Prostate gland (tissue), 2 donors: ENCODE measurements around the gene SMTN. TPM values are rescaled to one million over a fixed set of nuclear protein-coding genes. Genes with fewer than 3 reads are reported as not detected.
A peak's percentile ranks its signal among the peaks of the same experiment; 100 is the strongest.

Experiments used
- DNase-seq: peaks from one replicate; pipeline ENCODE4 v3.0.0-alpha.2; 2019; ENCODE audit warnings: low spot score
- H3K27ac ChIP-seq, 2 donors: fragments of 200-600 bp; sonication (generic); 2 replicates each; pipeline ENCODE4 v1.5.1; 2017 to 2019
- H3K27me3 ChIP-seq: fragments of 200-600 bp; sonication (generic); replicated peaks from 2 replicates; pipeline ENCODE4 v1.5.1; 2019; ENCODE audit not compliant: insufficient read depth
- H3K36me3 ChIP-seq, 2 donors: fragments of 200-600 bp; sonication (generic); 1 replicate in 1 of 2; 2 replicates in 1 of 2; pipeline versions ENCODE4 v1.5.1 to v1.8.1; 2017 to 2019
- H3K4me1 ChIP-seq: fragments of 200-600 bp; sonication (generic); replicated peaks from 2 replicates; pipeline ENCODE4 v1.5.1; 2019
- H3K4me3 ChIP-seq, 2 donors: fragments of 200-600 bp; sonication (generic); 2 replicates each; pipeline ENCODE4 v1.5.1; 2017 to 2019
- H3K9me3 ChIP-seq: fragments of 200-600 bp; sonication (generic); 2 replicates; pipeline ENCODE4 v1.5.1; 2017
- CTCF ChIP-seq, 4 experiments: fragments of 200-600 bp in 2 of 4; fragments of 450-650 bp in 2 of 4; sonication (generic) in 2 of 4; IDR thresholded peaks; 1 replicate in 3 of 4; 2 replicates in 1 of 4; pipeline ENCODE4 v1.5.1; 2016 to 2019; ENCODE audit warnings: antibody characterized with exemption in 4 of 4, mild to moderate bottlenecking in 2 of 4, moderate library complexity in 2 of 4
- POLR2A ChIP-seq: fragments of 450-650 bp; IDR thresholded peaks from one replicate; pipeline ENCODE4 v1.6.1; 2016; ENCODE audit warnings: antibody characterized with exemption, mild to moderate bottlenecking
- POLR2AphosphoS5 ChIP-seq: sonication (generic); formaldehyde crosslinking; IDR thresholded peaks from one replicate; pipeline ENCODE4 v1.6.1; 2017; ENCODE audit warnings: antibody characterized with exemption
- WGBS: methylation state at CpG from one replicate; pipeline ENCODE4 v1.1.5; 2018; 5-methylcytosine and 5-hydroxymethylcytosine counted together
- intact Hi-C: fragments of 100-400 bp; cut with DNase I; formaldehyde crosslinking; loops from one replicate; pipeline ENCODE4 v1.14.2; 2022
- total RNA-seq, 2 donors: library from RNA; depleted of rRNA; stranded (reverse); fragments of >200 nt; gene quantifications; one replicate each; pipeline ENCODE4 v1.1.0, GENCODE V29; 2016

SMTN gene
- total RNA-seq, 2 donors from 2014 or later: 200 to 209 TPM

DNA sequence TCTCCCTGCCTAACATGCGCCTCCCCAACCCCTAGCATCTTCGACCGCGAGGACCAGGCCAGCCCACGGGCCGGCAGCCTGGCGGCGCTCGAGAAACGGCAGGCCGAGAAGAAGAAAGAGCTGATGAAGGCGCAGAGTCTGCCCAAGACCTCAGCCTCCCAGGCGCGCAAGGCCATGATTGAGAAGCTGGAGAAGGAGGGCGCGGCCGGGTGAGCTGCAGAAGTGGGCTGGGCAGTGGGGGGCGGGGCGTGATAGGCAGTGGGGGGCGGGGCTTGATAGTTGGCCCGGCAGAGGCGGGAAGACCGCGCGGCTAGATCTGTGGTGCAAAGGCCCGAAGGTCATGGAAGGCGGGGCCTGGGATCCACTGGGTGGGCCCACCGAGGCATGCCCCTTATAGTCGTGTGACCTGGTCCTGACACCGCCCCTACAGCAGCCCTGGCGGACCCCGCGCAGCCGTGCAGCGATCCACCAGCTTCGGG, 17.6 kb downstream of the SMTN start:
- 68% methylated on average over 34 of the region's 36 CpGs for WGBS
- H3K9me3 ChIP-seq: no peaks in the 10 kb centered on the region
- TF ChIP-seq POLR2AphosphoS5 (no peak), POLR2A (no peak), CTCF (IDR thresholded peaks at IDR 0.05) (no peak)
- peaks cover 0 to 25% of the 10 kb centered on the region in 2 donors for H3K36me3 ChIP-seq
- H3K4me3 ChIP-seq: no peak overlapping the region
- H3K27ac ChIP-seq: peak overlapping the region; percentile 25 to 33
- DNase-seq: no peak
- H3K4me1 ChIP-seq: no peaks in the 10 kb centered on the region
- no peaks in the 10 kb centered on the region for H3K27me3 ChIP-seq
- intact Hi-C loops: no loop called here

- DNase-seq: no peak
- Histone ChIP-seq H3K4me1 (no peaks in the 10 kb centered on the region), H3K9me3 (no peaks in the 10 kb centered on the region), H3K27me3 (no peaks in the 10 kb centered on the region), H3K4me3 (no peak overlapping the region), H3K27ac (peak overlapping the region; percentile 25 to 33), H3K36me3 (peaks cover 0 to 25% of the 10 kb centered on the region in 2 donors)
- WGBS: 73% methylated on average over 6 of the region's 6 CpGs
- TF ChIP-seq CTCF (IDR thresholded peaks at IDR 0.05) (no peak), POLR2AphosphoS5 (no peak), POLR2A (no peak)
- intact Hi-C loops: no loop called here
These were observed 18.3 kb downstream of the SMTN start for GRCh38 chr22:31099386-31099785.

- no peaks in the 10 kb centered on the region for H3K27me3 ChIP-seq
- no peaks in the 10 kb centered on the region for H3K9me3 ChIP-seq
- intact Hi-C loops: no loop called here
- no peak for DNase-seq
- WGBS: 92% methylated on average over 34 of the region's 34 CpGs
- H3K36me3 ChIP-seq: peaks cover 0 to 25% of the 10 kb centered on the region in 2 donors
- no peaks in the 10 kb centered on the region for H3K4me1 ChIP-seq
- peak overlapping the region in 1 of 2 donors; percentile 33 for H3K27ac ChIP-seq
- no peak for TF ChIP-seq CTCF (IDR thresholded peaks at IDR 0.05)
- no peak overlapping the region for H3K4me3 ChIP-seq
These were observed 19.0 kb downstream of the SMTN start for GRCh38 chr22:31099841-31100761.

- TF ChIP-seq CTCF (IDR thresholded peaks at IDR 0.05): no peak
- TF ChIP-seq POLR2A: no peak
- no peak for TF ChIP-seq POLR2AphosphoS5
- Histone ChIP-seq H3K27me3 (no peaks in the 10 kb centered on the region), H3K9me3 (no peaks in the 10 kb centered on the region), H3K4me3 (no peak overlapping the region), H3K36me3 (peaks cover 0 to 23% of the 10 kb centered on the region in 2 donors), H3K4me1 (no peaks in the 10 kb centered on the region), H3K27ac (peak overlapping the region; percentile 60 to 90)
- WGBS: 96% methylated on average over 18 of the region's 18 CpGs
- DNase-seq: no peak
- intact Hi-C loops: no loop called here
These were observed 19.8 kb downstream of the SMTN start for GRCh38 chr22:31100762-31101525.
